Measurements from ENCODE around the gene ITPR3. TPM values are rescaled to one million over a fixed set of nuclear protein-coding genes. Genes with fewer than 3 reads are reported as not detected.

The ITPR3 gene
- total RNA-seq, 1 experiment from 2014 or later = 103 TPM

GRCh38 chr6:33616113-33616512 lies 5.0 kb upstream of the ITPR3 start:
- BruUV-seq (replicated peaks) = no TSS peak
- H4K20me1 ChIP-seq (ENCODE audit: insufficient read depth) = no peaks in the 10 kb centered on the region
- H3K4me1 ChIP-seq (ENCODE audit: control insufficient read depth in 1 of 2, insufficient read depth in 2 of 2, low read length in 2 of 2) = peaks cover 23 to 48% of the 10 kb centered on the region in 2 experiments
- TF ChIP-seq EGR1 (IDR thresholded peaks at IDR 0.05; ENCODE audit: low read depth) (no peak), ELF1 (IDR thresholded peaks at IDR 0.05; ENCODE audit: borderline replicate concordance, low read depth) (no peak), POLR2AphosphoS5 (IDR thresholded peaks at IDR 0.05; ENCODE audit: low read depth, low read length) (no peak), RAD21 (IDR thresholded peaks at IDR 0.05; ENCODE audit: low read depth) (no peak)
- H3K4me3 ChIP-seq (replicated peaks in 1 of 2; ENCODE audit: low read depth in 1 of 2, low read length in 2 of 2) = no peak overlapping the region
- no peak overlapping the region for H3K9ac ChIP-seq (ENCODE audit: low read length)
- ATAC-seq (no peak), DNase-seq (ENCODE audit: low read depth, low spot score) (no peak)
- H3K36me3 ChIP-seq (ENCODE audit: control insufficient read depth in 1 of 2, insufficient read depth in 2 of 2, low read length in 2 of 2) = no peaks in the 10 kb centered on the region
- intact Hi-C loops (cut with micrococcal nuclease) = no loop called here
- POLR2A ChIA-PET = no interaction called here
- H2AFZ ChIP-seq (ENCODE audit: low read depth, low read length, poor library complexity, severe bottlenecking) = no peak overlapping the region
- RAD21 ChIA-PET (ENCODE audit: low non-redundant PET in 1 of 2, low total read pairs in 2 of 2, uncharacterized antibody in 2 of 2, unreplicated experiment in 2 of 2) = no interaction called here
- no peak overlapping the region for H3K4me2 ChIP-seq (ENCODE audit: low read length)
- H3K9me3 ChIP-seq (ENCODE audit: control insufficient read depth in 1 of 2, insufficient read depth in 1 of 2, low read depth in 1 of 2, low read length in 2 of 2) = no peaks in the 10 kb centered on the region
- CTCF ChIA-PET = no interaction called here
- H3K79me2 ChIP-seq (ENCODE audit: insufficient read depth, low read length) = no peaks in the 10 kb centered on the region
- H3K27ac ChIP-seq (ENCODE audit: low read depth, low read length) = no peak overlapping the region
- no peaks in the 10 kb centered on the region for H3K9me2 ChIP-seq (ENCODE audit: insufficient read depth)
- no peaks in the 10 kb centered on the region for H3K27me3 ChIP-seq (ENCODE audit: insufficient read depth, low read length)

- no peaks in the 10 kb centered on the region for H3K36me3 ChIP-seq (ENCODE audit: control insufficient read depth in 1 of 2, insufficient read depth in 2 of 2, low read length in 2 of 2)
- no peak for ATAC-seq
- no TSS peak for BruUV-seq (replicated peaks)
- no peak overlapping the region for H3K4me3 ChIP-seq (replicated peaks in 1 of 2; ENCODE audit: low read depth in 1 of 2, low read length in 2 of 2)
- ChIA-PET RAD21 (ENCODE audit: low non-redundant PET in 1 of 2, low total read pairs in 2 of 2, uncharacterized antibody in 2 of 2, unreplicated experiment in 2 of 2) (no interaction called here), POLR2A (no interaction called here), CTCF (no interaction called here)
- no peak overlapping the region for H2AFZ ChIP-seq (ENCODE audit: low read depth, low read length, poor library complexity, severe bottlenecking)
- intact Hi-C loops (cut with micrococcal nuclease) = no loop called here
- no peaks in the 10 kb centered on the region for H3K27me3 ChIP-seq (ENCODE audit: insufficient read depth, low read length)
- H3K79me2 ChIP-seq (ENCODE audit: insufficient read depth, low read length) = peaks cover 6% of the 10 kb centered on the region
- H3K4me2 ChIP-seq (ENCODE audit: low read length) = no peak overlapping the region
- H3K27ac ChIP-seq (ENCODE audit: low read depth, low read length) = no peak overlapping the region
- H3K9me2 ChIP-seq (ENCODE audit: insufficient read depth) = no peaks in the 10 kb centered on the region
- TF ChIP-seq YY1 (IDR thresholded peaks at IDR 0.05; ENCODE audit: extremely low read depth, insufficient replicate concordance, low read depth, low read length) = no peak
- no peak for DNase-seq (ENCODE audit: low read depth, low spot score)
- no peaks in the 10 kb centered on the region for H4K20me1 ChIP-seq (ENCODE audit: insufficient read depth)
- H3K9me3 ChIP-seq (ENCODE audit: control insufficient read depth in 1 of 2, insufficient read depth in 1 of 2, low read depth in 1 of 2, low read length in 2 of 2) = no peaks in the 10 kb centered on the region
- H3K4me1 ChIP-seq (ENCODE audit: control insufficient read depth in 1 of 2, insufficient read depth in 2 of 2, low read length in 2 of 2) = peaks cover 23 to 40% of the 10 kb centered on the region in 2 experiments
- no peak overlapping the region for H3K9ac ChIP-seq (ENCODE audit: low read length)
These were observed 4.2 kb upstream of the ITPR3 start for GRCh38 chr6:33616913-33617312.
